K562 (cell line): ENCODE results near the gene CBFA2T2. TPM values are rescaled to one million over a fixed set of nuclear protein-coding genes. Genes with fewer than 3 reads are reported as not detected.
A peak's percentile ranks its signal among the peaks of the same experiment; 100 is the strongest.

Experiments
- ATF4 ChIP-seq: fragments of 450-650 bp; formaldehyde crosslinking; IDR thresholded peaks from 2 replicates; pipeline ENCODE4 v1.4.0; 2022; ENCODE audit warnings: mild to moderate bottlenecking, moderate library complexity
- BRF1 ChIP-seq: IDR thresholded peaks from 3 replicates; pipeline ENCODE4 v1.6.1; 2011; ENCODE audit warnings: borderline replicate concordance, mild to moderate bottlenecking; ENCODE audit not compliant: insufficient read length; ENCODE audit errors: extremely low read depth
- DPF2 ChIP-seq: fragments of 450-650 bp; IDR thresholded peaks from 2 replicates; pipeline ENCODE4 v1.6.1; 2016
- GATAD2A ChIP-seq: fragments of 450-650 bp; IDR thresholded peaks from 2 replicates; pipeline ENCODE4 v1.6.1; 2017
- GTF2E2 ChIP-seq: fragments of 200-800 bp; sonication (Bioruptor generic); IDR thresholded peaks from 2 replicates; pipeline ENCODE4 v1.6.1; 2016; ENCODE audit warnings: missing genetic modification characterization, missing compliant biosample characterization
- GTF3C2 ChIP-seq: IDR thresholded peaks from 3 replicates; pipeline ENCODE4 v1.6.1; 2011; ENCODE audit warnings: borderline replicate concordance, mild to moderate bottlenecking, moderate library complexity; ENCODE audit not compliant: insufficient read length; ENCODE audit errors: extremely low read depth
- KDM5B ChIP-seq: fragments of 200-600 bp; sonication (generic); IDR thresholded peaks from 2 replicates; pipeline ENCODE4 v1.6.1; 2012; ENCODE audit warnings: low read depth, mild to moderate bottlenecking, moderate library complexity, low read length, control low read depth, inconsistent platforms; ENCODE audit not compliant: insufficient replicate concordance
- MTF1 ChIP-seq: fragments of 250-450 bp; sonication (Bioruptor Pico); IDR thresholded peaks from 2 replicates; pipeline ENCODE4 v1.9.0; 2021; ENCODE audit warnings: moderate library complexity, mild to moderate bottlenecking, inconsistent platforms, borderline replicate concordance
- POLR2B ChIP-seq: fragments of 450-650 bp; IDR thresholded peaks from 2 replicates; pipeline ENCODE4 v1.6.1; 2018; ENCODE audit warnings: low read depth; ENCODE audit not compliant: partially characterized antibody
- PPARD ChIP-seq: fragments of 250-450 bp; sonication (Bioruptor Pico); IDR thresholded peaks from 2 replicates; pipeline ENCODE4 v1.8.0; 2022; ENCODE audit warnings: inconsistent platforms, mild to moderate bottlenecking, moderate library complexity
- PTRF ChIP-seq: fragments of 450-650 bp; IDR thresholded peaks from 2 replicates; pipeline ENCODE4 v1.6.1; 2016; ENCODE audit warnings: mild to moderate bottlenecking, missing genetic modification characterization, missing compliant biosample characterization
- RBM25 ChIP-seq: fragments of 200-400 bp; formaldehyde crosslinking; IDR thresholded peaks from 2 replicates; pipeline ENCODE4 v1.6.1; 2018; ENCODE audit warnings: low read length, low read depth, moderate library complexity; ENCODE audit not compliant: severe bottlenecking
- RFX5 ChIP-seq: IDR thresholded peaks from 2 replicates; pipeline ENCODE4 v1.6.1; 2011; ENCODE audit warnings: low read depth, mild to moderate bottlenecking, improper control_type of control experiment, low read length
- SNRNP70 ChIP-seq: fragments of 200-400 bp; formaldehyde crosslinking; optimal IDR thresholded peaks from 2 replicates; pipeline ENCODE3; 2017; ENCODE audit warnings: low read depth, low read length
- SOX6 ChIP-seq: fragments of 450-650 bp; IDR thresholded peaks from 2 replicates; pipeline ENCODE4 v1.6.1; 2014; ENCODE audit warnings: mild to moderate bottlenecking
- TFAM ChIP-seq: fragments of 250-450 bp; sonication (Bioruptor Pico); conservative IDR thresholded peaks from 2 replicates; pipeline ENCODE4 v1.5.0; 2021; ENCODE audit warnings: mild to moderate bottlenecking, moderate library complexity
- ZFP91 ChIP-seq: sonication (generic); formaldehyde crosslinking; IDR thresholded peaks from 2 replicates; pipeline ENCODE4 v1.8.0; 2022; ENCODE audit warnings: mild to moderate bottlenecking, missing genetic modification reagents
- ZNF165 ChIP-seq: fragments of 250-450 bp; sonication (Bioruptor Pico); IDR thresholded peaks from 2 replicates; pipeline ENCODE4 v1.4.0; 2020; ENCODE audit warnings: borderline replicate concordance
- ZNF561 ChIP-seq: fragments of 450-650 bp; formaldehyde crosslinking; conservative IDR thresholded peaks from 2 replicates; pipeline ENCODE4 v1.4.0; 2020; ENCODE audit warnings: mild to moderate bottlenecking, moderate library complexity
- polyA plus RNA-seq, 8 experiments: library from polyadenylated mRNA; depleted of rRNA in 4 of 8; stranded (reverse) in 5 of 8; unstranded in 3 of 8; fragments of >200 nt; fragmentation: Nextera tagmentation in 2 of 8; fragmentation: Illumina TruSeq in 1 of 8; extraction: Ambion mirVana in 2 of 8; extraction: Trizol in 1 of 8; gene quantifications; 2 replicates each; pipeline versions ENCODE4 v1.2.1 to v1.2.3, GENCODE V29; 2011 to 2014; ENCODE audit warnings: inconsistent platforms in 1 of 8, missing spikeins in 1 of 8
- total RNA-seq, 7 experiments: library from RNA; depleted of rRNA in 6 of 7; stranded (reverse); fragments of >200 nt in 6 of 7; fragmentation: Illumina TruSeq in 2 of 7; extraction: Trizol in 2 of 7; gene quantifications; 2 replicates each; pipeline versions ENCODE4 v1.2.1 to v1.2.3, GENCODE V29; 2011 to 2021; ENCODE audit warnings: low replicate concordance in 1 of 7

Gene CBFA2T2
- total and polyA plus RNA-seq, 9 of the 15 experiments (the other 6 are each of a cell fraction or from before 2014, with no cell fraction given): 0.27 to 9.6 (median 5.8) TPM

DNA sequence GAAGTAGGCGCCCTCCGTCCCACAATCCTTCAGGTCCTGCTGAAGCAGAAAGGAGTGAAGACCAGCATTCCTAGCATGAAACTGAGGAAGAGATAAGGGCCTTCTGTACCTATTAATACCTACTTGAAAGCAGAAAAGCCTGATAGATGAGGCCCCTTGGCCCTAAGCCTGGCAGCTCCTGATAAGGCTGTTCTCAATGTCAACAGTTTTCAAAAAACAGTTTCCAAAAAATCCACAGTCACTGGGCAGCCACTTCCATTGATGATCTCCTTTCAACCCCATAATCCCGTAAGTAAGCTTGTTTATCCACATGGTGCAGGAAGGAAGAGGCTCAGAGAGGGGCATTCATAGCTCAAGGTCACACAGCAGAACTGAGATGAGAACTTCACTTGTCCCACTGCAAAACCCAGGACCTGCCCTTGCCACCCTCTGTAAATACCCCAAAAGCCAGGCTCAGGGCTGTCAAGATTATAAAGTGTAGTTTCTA lies 199.1 kb downstream of the CBFA2T2 start (continued):
- TF ChIP-seq KDM5B (no peak), DPF2 (peak; percentile 91), MTF1 (no peak), ZNF561 (CRISPR knock-in tag) (no peak), SOX6 (peak; percentile 88), PPARD (CRISPR knock-in tag) (no peak), SNRNP70 (no peak), ZFP91 (CRISPR knock-in tag) (no peak), GTF3C2 (no peak), GTF2E2 (no peak), BRF1 (no peak), ZNF165 (CRISPR knock-in tag) (no peak), PTRF (tag) (no peak), POLR2B (no peak), GATAD2A (peak; percentile 86; the same call in 1 of the 2 replicates), TFAM (no peak), ATF4 (no peak), RFX5 (no peak), RBM25 (peak; percentile 96)
